Panc1 (cell line): ENCODE measurements around the gene SOWAHD. TPM values are rescaled to one million over a fixed set of nuclear protein-coding genes. Genes with fewer than 3 reads are reported as not detected.

Source experiments
- ATAC-seq: fragments of 200-7000 bp; cut with Tn5 transposase; 2 replicates; pipeline ENCODE4 v1.9.1; 2020; ENCODE audit warnings: mild to moderate bottlenecking, moderate library complexity
- BruUV-seq: library from RNA; stranded (reverse); fragments of 400-500 nt; replicated peaks from 2 replicates; lab custom pipeline; 2021; lab: Mats Ljungman, UMichigan
- CTCF ChIA-PET: fragments of 300-600 bp; sonication (Branson Sonifier 250); formaldehyde crosslinking; loops from one replicate; lab custom pipeline; 2022; ENCODE audit warnings: antibody characterized with exemption; lab: Charles Lee
- POLR2A ChIA-PET: fragments of 300-600 bp; sonication (Branson Sonifier 250); formaldehyde crosslinking; loops from one replicate; lab custom pipeline; 2022; ENCODE audit warnings: antibody characterized with exemption; lab: Charles Lee
- DNase-seq: peaks from one replicate; pipeline ENCODE4 v3.0.0-alpha.2; 2010; ENCODE audit warnings: low read depth, low spot score
- H3K27ac ChIP-seq: 2 replicates; pipeline ENCODE4 v1.5.1; 2011; ENCODE audit warnings: mild to moderate bottlenecking, low read length, inconsistent platforms
- H3K27me3 ChIP-seq: fragments of 200-500 bp; sonication (Bioruptor generic); 2 replicates; pipeline ENCODE4 v1.6.0; 2014; ENCODE audit warnings: low read length, inconsistent platforms; ENCODE audit not compliant: control insufficient read depth, insufficient read depth
- H3K36me3 ChIP-seq: fragments of 200-500 bp; sonication (Bioruptor generic); 2 replicates; pipeline ENCODE4 v1.5.1; 2014; ENCODE audit warnings: inconsistent platforms, mild to moderate bottlenecking, low read length, moderate library complexity; ENCODE audit not compliant: control insufficient read depth, insufficient read depth
- H3K4me1 ChIP-seq: 2 replicates; pipeline ENCODE4 v1.5.1; 2011; ENCODE audit warnings: inconsistent platforms, mild to moderate bottlenecking, low read length, moderate library complexity; ENCODE audit not compliant: control insufficient read depth, insufficient read depth
- H3K4me3 ChIP-seq, 2 experiments: 2 replicates each; pipeline ENCODE4 v1.5.1; 2011 to 2012; ENCODE audit warnings: low read depth in 2 of 2, low read length in 2 of 2, mild to moderate bottlenecking in 2 of 2, inconsistent platforms in 1 of 2, moderate library complexity in 1 of 2
- H3K9me3 ChIP-seq: fragments of 200-500 bp; sonication (Bioruptor generic); 2 replicates; pipeline ENCODE4 v1.5.1; 2014; ENCODE audit warnings: low read depth, mild to moderate bottlenecking, inconsistent platforms, low read length, moderate library complexity; ENCODE audit not compliant: control insufficient read depth, insufficient read depth
- CTCF ChIP-seq: fragments of 450-650 bp; IDR thresholded peaks from 2 replicates; pipeline ENCODE4 v1.5.1; 2017; ENCODE audit warnings: mild to moderate bottlenecking
- POLR2AphosphoS5 ChIP-seq: IDR thresholded peaks from 2 replicates; pipeline ENCODE4 v1.6.1; 2012; ENCODE audit warnings: mild to moderate bottlenecking, low read depth, low read length, moderate library complexity
- SIN3A ChIP-seq: IDR thresholded peaks from 2 replicates; pipeline ENCODE4 v1.6.1; 2012; ENCODE audit warnings: low read depth, mild to moderate bottlenecking, low read length, moderate library complexity, borderline replicate concordance; ENCODE audit not compliant: insufficient read depth
- TCF7L2 ChIP-seq: IDR thresholded peaks from 2 replicates; pipeline ENCODE4 v1.6.1; 2011; ENCODE audit warnings: mild to moderate bottlenecking, low read depth, low read length, inconsistent platforms
- in situ Hi-C: cut with HindIII; loops from 2 replicates; pipeline ENCODE4 v1.10.0; 2016; ENCODE audit warnings: low sequenced_read_pairs, low pct_unique_long_range_greater_than_20kb
- intact Hi-C: fragments of 100-400 bp; cut with micrococcal nuclease; formaldehyde crosslinking; loops from one replicate; pipeline ENCODE4 v1.10.0; 2022; ENCODE audit not compliant: unreplicated experiment
- total RNA-seq: library from RNA; stranded (reverse); gene quantifications from one replicate; pipeline ENCODE4 v1.2.1, GENCODE V29; 2021; ENCODE audit not compliant: unreplicated experiment
- TF ChIP-seq, protein P1 (sequence below), 2 experiments: IDR thresholded peaks; 2 replicates each; pipeline ENCODE4 v1.6.1; 2011 to 2012; ENCODE audit warnings: low read depth in 2 of 2, control low read depth in 1 of 2, low read length in 1 of 2, mild to moderate bottlenecking in 1 of 2, moderate library complexity in 1 of 2; ENCODE audit not compliant: insufficient read depth in 1 of 2

SOWAHD gene
- total RNA-seq, 1 experiment from 2014 or later = 1.1 TPM

DNA sequence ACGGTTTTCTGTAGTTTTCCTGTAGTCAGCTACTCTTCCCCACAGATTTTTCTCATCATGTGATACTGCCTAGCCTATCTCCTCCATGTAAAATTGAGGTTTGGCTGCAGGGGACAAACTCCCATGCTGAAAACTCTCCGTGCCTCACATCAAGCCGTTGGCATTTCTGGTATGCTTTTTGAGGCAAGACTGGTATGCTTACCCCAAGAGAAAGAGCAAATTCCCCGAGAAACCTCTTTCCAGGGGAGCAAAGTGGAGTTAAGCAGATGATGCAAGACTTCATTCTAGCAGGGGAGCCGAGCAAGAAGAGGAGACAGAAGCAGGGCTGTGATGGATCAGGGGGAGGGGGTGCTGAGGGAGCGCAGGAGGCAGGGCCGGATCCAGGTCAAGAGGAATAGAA is 4.8 kb downstream of the SOWAHD start:
- BruUV-seq = no TSS peak
- Histone ChIP-seq H3K27me3 (no peaks in the 10 kb centered on the region), H3K27ac (peak overlapping the region; percentile 46; the same call in 1 of the 2 replicates), H3K36me3 (no peaks in the 10 kb centered on the region), H3K4me1 (peaks cover 11% of the 10 kb centered on the region), H3K4me3 (peak overlapping the region in 1 of 2 experiments; percentile 32; a peak in 1 of 4 replicates), H3K9me3 (no peaks in the 10 kb centered on the region)
- TF ChIP-seq, protein P1, sequence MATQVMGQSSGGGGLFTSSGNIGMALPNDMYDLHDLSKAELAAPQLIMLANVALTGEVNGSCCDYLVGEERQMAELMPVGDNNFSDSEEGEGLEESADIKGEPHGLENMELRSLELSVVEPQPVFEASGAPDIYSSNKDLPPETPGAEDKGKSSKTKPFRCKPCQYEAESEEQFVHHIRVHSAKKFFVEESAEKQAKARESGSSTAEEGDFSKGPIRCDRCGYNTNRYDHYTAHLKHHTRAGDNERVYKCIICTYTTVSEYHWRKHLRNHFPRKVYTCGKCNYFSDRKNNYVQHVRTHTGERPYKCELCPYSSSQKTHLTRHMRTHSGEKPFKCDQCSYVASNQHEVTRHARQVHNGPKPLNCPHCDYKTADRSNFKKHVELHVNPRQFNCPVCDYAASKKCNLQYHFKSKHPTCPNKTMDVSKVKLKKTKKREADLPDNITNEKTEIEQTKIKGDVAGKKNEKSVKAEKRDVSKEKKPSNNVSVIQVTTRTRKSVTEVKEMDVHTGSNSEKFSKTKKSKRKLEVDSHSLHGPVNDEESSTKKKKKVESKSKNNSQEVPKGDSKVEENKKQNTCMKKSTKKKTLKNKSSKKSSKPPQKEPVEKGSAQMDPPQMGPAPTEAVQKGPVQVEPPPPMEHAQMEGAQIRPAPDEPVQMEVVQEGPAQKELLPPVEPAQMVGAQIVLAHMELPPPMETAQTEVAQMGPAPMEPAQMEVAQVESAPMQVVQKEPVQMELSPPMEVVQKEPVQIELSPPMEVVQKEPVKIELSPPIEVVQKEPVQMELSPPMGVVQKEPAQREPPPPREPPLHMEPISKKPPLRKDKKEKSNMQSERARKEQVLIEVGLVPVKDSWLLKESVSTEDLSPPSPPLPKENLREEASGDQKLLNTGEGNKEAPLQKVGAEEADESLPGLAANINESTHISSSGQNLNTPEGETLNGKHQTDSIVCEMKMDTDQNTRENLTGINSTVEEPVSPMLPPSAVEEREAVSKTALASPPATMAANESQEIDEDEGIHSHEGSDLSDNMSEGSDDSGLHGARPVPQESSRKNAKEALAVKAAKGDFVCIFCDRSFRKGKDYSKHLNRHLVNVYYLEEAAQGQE (IDR thresholded peaks at IDR 0.05; ENCODE audit: insufficient read depth in 1 of 2, low read depth in 2 of 2, low read length in 1 of 2) = no peak
- TF ChIP-seq SIN3A (no peak), TCF7L2 (no peak), CTCF (no peak), POLR2AphosphoS5 (no peak)
- in situ Hi-C loops = no loop called here
- DNase-seq (no peak), ATAC-seq (no peak)
- ChIA-PET POLR2A (no interaction called here), CTCF (no interaction called here)
- intact Hi-C loops = no loop called here

DNA sequence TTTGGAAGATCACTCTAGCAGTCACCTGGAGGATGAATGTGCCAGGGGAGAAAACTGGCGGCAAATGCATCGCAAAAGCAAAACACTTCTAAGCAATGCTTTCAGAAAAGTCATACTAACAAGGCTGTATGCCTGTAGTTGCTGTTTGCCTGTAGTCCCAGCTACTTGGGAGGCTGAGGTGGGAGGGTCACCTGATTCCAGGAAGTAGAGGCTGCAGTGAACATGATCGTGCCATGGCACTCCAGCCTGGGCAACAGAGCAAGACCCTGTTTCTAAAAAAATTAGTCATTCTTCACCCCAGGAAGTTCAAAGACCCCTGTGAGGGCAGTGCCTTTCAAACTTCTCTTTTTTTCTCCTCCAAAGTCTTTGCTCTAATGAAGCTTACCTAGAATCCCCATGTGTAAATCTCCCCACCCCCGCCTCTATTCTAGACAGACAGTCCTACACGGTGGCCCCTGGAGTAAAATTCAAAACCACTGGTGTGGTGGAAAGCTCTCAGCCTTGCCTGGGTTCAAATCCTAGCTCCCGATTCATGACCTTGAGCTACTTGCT is 5.5 kb downstream of the SOWAHD start:
- BruUV-seq = no TSS peak

More for the DNA sequence above, 5.5 kb downstream of the SOWAHD start:
- H3K4me3 ChIP-seq = no peak overlapping the region
- no peaks in the 10 kb centered on the region for H3K27me3 ChIP-seq
- no peaks in the 10 kb centered on the region for H3K9me3 ChIP-seq
- H3K27ac ChIP-seq = no peak overlapping the region; the same call in 1 of the 2 replicates
- in situ Hi-C loops (no loop called here), intact Hi-C loops (no loop called here)
- H3K4me1 ChIP-seq = peaks cover 11% of the 10 kb centered on the region
- TF ChIP-seq POLR2AphosphoS5 (no peak), SIN3A (no peak), CTCF (no peak)
- TF ChIP-seq, protein P1 (IDR thresholded peaks at IDR 0.05; ENCODE audit: insufficient read depth in 1 of 2, low read depth in 2 of 2, low read length in 1 of 2) = no peak
- ChIA-PET POLR2A (no interaction called here), CTCF (no interaction called here)
- no peak for DNase-seq
- H3K36me3 ChIP-seq = no peaks in the 10 kb centered on the region
- ATAC-seq = no peak
